ENCODE data around the gene CLCNKB.
"Not testable (repeated sequence)": the region's sequence is repeated elsewhere in the genome, so short reads cannot be mapped to it uniquely, and the experiment has no call there.

The CLCNKB gene

GRCh38 chr1:16020325-16020724 lies 23.3 kb upstream of the CLCNKB start:
- Histone ChIP-seq H3K27me3 (replicated peaks; ENCODE audit: control insufficient read depth, insufficient read depth, low read length, poor library complexity, severe bottlenecking) (no peaks in the 10 kb centered on the region), H3K36me3 (ENCODE audit: control insufficient read depth, insufficient read depth, low read length) (no peaks in the 10 kb centered on the region), H3K4me1 (ENCODE audit: control insufficient read depth, insufficient read depth, low read length, poor library complexity, severe bottlenecking) (no peaks in the 10 kb centered on the region), H3K4me3 (ENCODE audit: insufficient read depth, low read depth, low read length, poor library complexity, severe bottlenecking) (no peak overlapping the region), H3K27ac (ENCODE audit: insufficient read depth, low read length, poor library complexity, severe bottlenecking) (no peak overlapping the region), H3K9me3 (ENCODE audit: control insufficient read depth, low read length) (no peaks in the 10 kb centered on the region)
- no peak for DNase-seq

GRCh38 chr1:16020878-16021277 lies 22.7 kb upstream of the CLCNKB start:
- H3K4me1 ChIP-seq (ENCODE audit: control insufficient read depth, insufficient read depth, low read length, poor library complexity, severe bottlenecking); DNase-seq; H3K36me3 ChIP-seq (ENCODE audit: control insufficient read depth, insufficient read depth, low read length); H3K9me3 ChIP-seq (ENCODE audit: control insufficient read depth, low read length); H3K4me3 ChIP-seq (ENCODE audit: insufficient read depth, low read depth, low read length, poor library complexity, severe bottlenecking); H3K27me3 ChIP-seq (replicated peaks; ENCODE audit: control insufficient read depth, insufficient read depth, low read length, poor library complexity, severe bottlenecking); H3K27ac ChIP-seq (ENCODE audit: insufficient read depth, low read length, poor library complexity, severe bottlenecking): not testable (repeated sequence)

DNA sequence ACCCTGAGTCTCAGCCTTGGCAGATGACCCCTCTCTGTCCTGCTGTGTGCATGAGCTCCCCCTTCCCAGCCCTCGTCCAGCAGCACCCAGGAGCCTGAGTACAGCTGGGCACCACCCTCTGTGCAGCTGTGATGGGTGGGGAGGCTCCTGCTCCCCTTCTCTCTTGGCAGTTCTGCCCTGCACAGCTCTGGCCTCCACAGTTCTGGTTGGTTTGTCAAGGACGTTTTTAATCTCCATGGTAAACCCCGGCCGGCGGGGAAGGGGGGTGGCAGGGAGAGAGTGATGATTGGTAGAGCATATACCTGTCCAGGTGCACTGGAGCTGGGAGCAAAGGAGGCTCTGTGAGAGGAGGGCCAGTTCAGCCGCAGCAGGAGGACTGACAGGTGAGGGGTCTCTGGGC lies 21.9 kb upstream of the CLCNKB start, which contains the start of gene CLCNKA:
Gene CLCNKA (plus strand): TSS at position 356 of the 400 bp plus-strand sequence. CDS start 584 bp downstream, outside the sequence.
- H3K4me1 ChIP-seq (ENCODE audit: control insufficient read depth, insufficient read depth, low read length, poor library complexity, severe bottlenecking): peaks cover 1% of the 10 kb centered on the region
- H3K27ac ChIP-seq (ENCODE audit: insufficient read depth, low read length, poor library complexity, severe bottlenecking): no peak within 1 kb of the TSS
- no peaks in the 10 kb centered on the region for H3K36me3 ChIP-seq (ENCODE audit: control insufficient read depth, insufficient read depth, low read length)
- no peaks in the 10 kb centered on the region for H3K9me3 ChIP-seq (ENCODE audit: control insufficient read depth, low read length)
- H3K27me3 ChIP-seq (replicated peaks; ENCODE audit: control insufficient read depth, insufficient read depth, low read length, poor library complexity, severe bottlenecking): no peaks in the 10 kb centered on the region
- no peak for DNase-seq
- H3K4me3 ChIP-seq (ENCODE audit: insufficient read depth, low read depth, low read length, poor library complexity, severe bottlenecking): no peak within 1 kb of the TSS

GRCh38 chr1:16022393-16022792 lies 21.2 kb upstream of the CLCNKB start:
- Histone ChIP-seq H3K4me3 (ENCODE audit: insufficient read depth, low read depth, low read length, poor library complexity, severe bottlenecking) (no peak overlapping the region), H3K36me3 (ENCODE audit: control insufficient read depth, insufficient read depth, low read length) (no peaks in the 10 kb centered on the region), H3K9me3 (ENCODE audit: control insufficient read depth, low read length) (no peaks in the 10 kb centered on the region), H3K27ac (ENCODE audit: insufficient read depth, low read length, poor library complexity, severe bottlenecking) (no peak overlapping the region), H3K27me3 (replicated peaks; ENCODE audit: control insufficient read depth, insufficient read depth, low read length, poor library complexity, severe bottlenecking) (no peaks in the 10 kb centered on the region), H3K4me1 (ENCODE audit: control insufficient read depth, insufficient read depth, low read length, poor library complexity, severe bottlenecking) (peaks cover 8% of the 10 kb centered on the region)
- no peak for DNase-seq

DNA sequence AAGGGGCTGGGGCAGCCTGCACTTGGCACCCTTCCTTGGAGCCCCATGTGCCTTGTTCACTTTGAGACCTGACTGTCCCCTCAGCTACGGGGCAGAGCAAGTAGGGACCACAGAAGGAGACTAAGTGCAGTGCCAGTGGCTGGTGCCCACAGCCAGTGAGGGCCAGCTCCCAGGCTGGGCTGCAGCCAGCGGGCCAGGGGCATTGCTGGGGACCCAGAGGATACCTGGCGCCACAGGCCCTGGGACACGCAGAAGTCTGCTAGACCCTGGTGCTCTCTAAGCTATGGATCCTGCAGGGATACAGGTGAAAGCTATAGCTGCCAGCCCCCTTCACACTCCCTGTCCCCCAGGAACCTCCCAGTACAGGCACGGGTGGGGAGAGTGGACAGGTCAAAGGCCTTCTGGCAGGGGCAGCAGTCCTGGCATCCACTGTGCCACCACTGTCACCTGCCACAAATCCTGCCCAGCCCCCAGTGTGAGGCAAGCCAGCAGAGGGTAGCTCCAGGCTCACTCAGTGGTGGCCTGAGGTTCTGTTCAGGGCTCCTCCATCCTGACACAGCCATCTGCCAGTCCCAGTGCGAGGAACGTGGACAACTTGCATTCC lies 20.4 kb upstream of the CLCNKB start:
- no peaks in the 10 kb centered on the region for H3K9me3 ChIP-seq (ENCODE audit: control insufficient read depth, low read length)
- H3K27ac ChIP-seq (ENCODE audit: insufficient read depth, low read length, poor library complexity, severe bottlenecking): no peak overlapping the region
- peaks cover 8% of the 10 kb centered on the region for H3K4me1 ChIP-seq (ENCODE audit: control insufficient read depth, insufficient read depth, low read length, poor library complexity, severe bottlenecking)
- DNase-seq: no peak
- H3K36me3 ChIP-seq (ENCODE audit: control insufficient read depth, insufficient read depth, low read length): no peaks in the 10 kb centered on the region
- H3K4me3 ChIP-seq (ENCODE audit: insufficient read depth, low read depth, low read length, poor library complexity, severe bottlenecking): no peak overlapping the region
- H3K27me3 ChIP-seq (replicated peaks; ENCODE audit: control insufficient read depth, insufficient read depth, low read length, poor library complexity, severe bottlenecking): no peaks in the 10 kb centered on the region

- H3K4me1 ChIP-seq (ENCODE audit: control insufficient read depth, insufficient read depth, low read length, poor library complexity, severe bottlenecking); DNase-seq; H3K9me3 ChIP-seq (ENCODE audit: control insufficient read depth, low read length); H3K27ac ChIP-seq (ENCODE audit: insufficient read depth, low read length, poor library complexity, severe bottlenecking); H3K36me3 ChIP-seq (ENCODE audit: control insufficient read depth, insufficient read depth, low read length); H3K27me3 ChIP-seq (replicated peaks; ENCODE audit: control insufficient read depth, insufficient read depth, low read length, poor library complexity, severe bottlenecking): not testable (repeated sequence)
- H3K4me3 ChIP-seq (ENCODE audit: insufficient read depth, low read depth, low read length, poor library complexity, severe bottlenecking): peak overlapping the region; percentile 32
Measured at GRCh38 chr1:16026302-16026701, 17.3 kb upstream of the CLCNKB start.

DNA sequence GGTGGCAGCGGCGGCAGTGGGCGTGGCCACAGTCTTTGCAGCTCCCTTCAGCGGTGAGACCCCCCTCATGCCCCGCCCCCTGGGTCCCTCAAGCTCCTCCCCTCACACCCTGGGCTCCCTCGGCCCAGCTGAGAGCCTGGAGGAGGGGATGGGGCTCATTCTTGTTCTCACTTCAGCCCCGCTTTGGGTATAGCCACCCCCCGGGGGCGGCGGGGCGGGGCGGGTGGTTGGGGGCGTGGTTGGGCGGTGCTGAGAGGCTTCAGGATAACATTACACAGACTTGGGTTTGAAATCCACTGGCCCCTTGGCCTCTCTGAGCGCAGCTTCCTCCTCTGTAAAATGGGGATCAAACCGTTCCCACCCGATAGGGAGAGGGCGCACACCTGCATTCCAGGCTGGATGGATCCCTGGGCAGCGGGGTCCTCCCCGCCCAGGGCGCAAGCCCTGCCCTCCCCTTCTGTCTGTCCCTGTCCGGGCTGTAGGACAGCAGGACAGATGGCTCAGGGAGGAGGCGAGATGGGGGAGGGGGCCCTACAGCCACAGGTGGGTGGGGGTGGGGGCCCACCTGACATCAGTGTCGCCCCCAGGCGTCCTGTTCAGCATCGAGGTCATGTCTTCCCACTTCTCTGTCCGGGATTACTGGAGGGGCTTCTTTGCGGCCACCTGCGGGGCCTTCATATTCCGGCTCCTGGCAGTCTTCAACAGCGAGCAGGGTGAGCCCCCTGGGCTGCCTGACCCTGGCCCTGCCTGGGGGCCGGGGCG lies 16.7 kb upstream of the CLCNKB start:
- H3K27ac ChIP-seq (ENCODE audit: insufficient read depth, low read length, poor library complexity, severe bottlenecking): no peak overlapping the region
- H3K36me3 ChIP-seq (ENCODE audit: control insufficient read depth, insufficient read depth, low read length): no peaks in the 10 kb centered on the region
- no peaks in the 10 kb centered on the region for H3K27me3 ChIP-seq (replicated peaks; ENCODE audit: control insufficient read depth, insufficient read depth, low read length, poor library complexity, severe bottlenecking)
- peak overlapping the region; percentile 32 for H3K4me3 ChIP-seq (ENCODE audit: insufficient read depth, low read depth, low read length, poor library complexity, severe bottlenecking)
- DNase-seq: peak in 2 of 3 donors; percentile 6 to 15
- peaks cover 8% of the 10 kb centered on the region for H3K4me1 ChIP-seq (ENCODE audit: control insufficient read depth, insufficient read depth, low read length, poor library complexity, severe bottlenecking)
- H3K9me3 ChIP-seq (ENCODE audit: control insufficient read depth, low read length): no peaks in the 10 kb centered on the region

GRCh38 chr1:16028237-16029002 lies 15.2 kb upstream of the CLCNKB start:
- Histone ChIP-seq H3K4me1 (ENCODE audit: control insufficient read depth, insufficient read depth, low read length, poor library complexity, severe bottlenecking) (peaks cover 8% of the 10 kb centered on the region), H3K27ac (ENCODE audit: insufficient read depth, low read length, poor library complexity, severe bottlenecking) (no peak overlapping the region), H3K9me3 (ENCODE audit: control insufficient read depth, low read length) (no peaks in the 10 kb centered on the region), H3K27me3 (replicated peaks; ENCODE audit: control insufficient read depth, insufficient read depth, low read length, poor library complexity, severe bottlenecking) (no peaks in the 10 kb centered on the region), H3K4me3 (ENCODE audit: insufficient read depth, low read depth, low read length, poor library complexity, severe bottlenecking) (no peak overlapping the region), H3K36me3 (ENCODE audit: control insufficient read depth, insufficient read depth, low read length) (no peaks in the 10 kb centered on the region)
- no peak for DNase-seq

DNA sequence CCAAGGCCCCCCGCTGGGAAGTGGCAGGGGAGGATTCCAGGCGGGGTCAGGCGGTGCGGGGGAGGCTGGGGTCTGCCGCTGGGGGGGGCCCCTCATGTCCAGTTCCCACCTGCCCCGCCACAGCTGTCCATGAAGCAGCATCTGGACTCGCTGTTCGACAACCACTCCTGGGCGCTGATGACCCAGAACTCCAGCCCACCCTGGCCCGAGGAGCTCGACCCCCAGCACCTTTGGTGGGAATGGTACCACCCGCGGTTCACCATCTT lies 14.6 kb upstream of the CLCNKB start:
- not testable (repeated sequence) for H3K27ac ChIP-seq (ENCODE audit: insufficient read depth, low read length, poor library complexity, severe bottlenecking)

DNA sequence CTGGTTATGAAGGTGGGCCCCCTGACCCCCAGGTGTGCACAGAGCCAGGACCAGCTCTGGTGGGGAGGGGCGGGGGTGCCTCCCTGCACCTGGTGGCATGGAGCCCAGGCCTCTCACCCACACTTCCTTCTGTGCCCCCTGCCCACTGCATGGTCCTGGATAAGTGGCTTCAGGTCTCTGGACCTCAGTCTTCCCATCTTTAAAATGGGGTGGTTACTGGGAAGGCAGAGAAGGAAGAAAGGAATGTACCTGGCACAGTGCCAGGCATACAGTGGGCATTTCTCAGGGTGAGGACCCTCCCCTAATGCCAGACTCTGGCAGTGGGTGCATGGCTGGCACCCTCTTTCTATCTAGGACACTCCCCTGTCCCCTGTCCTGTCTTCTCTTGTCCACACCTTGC lies 14.3 kb upstream of the CLCNKB start:
- Histone ChIP-seq H3K4me3 (ENCODE audit: insufficient read depth, low read depth, low read length, poor library complexity, severe bottlenecking) (no peak overlapping the region), H3K4me1 (ENCODE audit: control insufficient read depth, insufficient read depth, low read length, poor library complexity, severe bottlenecking) (peaks cover 8% of the 10 kb centered on the region), H3K27ac (ENCODE audit: insufficient read depth, low read length, poor library complexity, severe bottlenecking) (no peak overlapping the region), H3K27me3 (replicated peaks; ENCODE audit: control insufficient read depth, insufficient read depth, low read length, poor library complexity, severe bottlenecking) (no peaks in the 10 kb centered on the region), H3K36me3 (ENCODE audit: control insufficient read depth, insufficient read depth, low read length) (no peaks in the 10 kb centered on the region), H3K9me3 (ENCODE audit: control insufficient read depth, low read length) (no peaks in the 10 kb centered on the region)
- DNase-seq: no peak

More for the DNA sequence above, 14.6 kb upstream of the CLCNKB start:
- not testable (repeated sequence) for H3K4me3 ChIP-seq (ENCODE audit: insufficient read depth, low read depth, low read length, poor library complexity, severe bottlenecking); H3K9me3 ChIP-seq (ENCODE audit: control insufficient read depth, low read length); H3K4me1 ChIP-seq (ENCODE audit: control insufficient read depth, insufficient read depth, low read length, poor library complexity, severe bottlenecking); H3K36me3 ChIP-seq (ENCODE audit: control insufficient read depth, insufficient read depth, low read length); DNase-seq; H3K27me3 ChIP-seq (replicated peaks; ENCODE audit: control insufficient read depth, insufficient read depth, low read length, poor library complexity, severe bottlenecking)
